Pancreas (tissue), 10 donors: ENCODE measurements around the gene TRIM16. TPM values are rescaled to one million over a fixed set of nuclear protein-coding genes. Genes with fewer than 3 reads are reported as not detected.
"Not testable (repeated sequence)": the region's sequence is repeated elsewhere in the genome, so short reads cannot be mapped to it uniquely, and the experiment has no call there.

Source experiments
- ATAC-seq, 4 donors: fragments of 200-7000 bp; cut with Tn5 transposase; one replicate each; pipeline versions ENCODE4 v1.8.0 to v1.9.1; 2020; ENCODE audit warnings: mild to moderate bottlenecking in 4 of 4, moderate library complexity in 4 of 4
- DNase-seq, 6 donors: peaks; one replicate each; pipeline ENCODE4 v3.0.0-alpha.2; 2020
- FAIRE-seq: peaks from 2 replicates; lab custom pipeline; 2012; peaks lifted over from hg19 to GRCh38; lab: Jason Lieb, UNC
- H3K27ac ChIP-seq, 4 donors: fragments of 200-600 bp; sonication (generic); 1 replicate in 3 of 4; 2 replicates in 1 of 4; pipeline versions ENCODE4 v1.5.0 to v1.8.0; 2020
- H3K27me3 ChIP-seq, 4 donors: fragments of 200-600 bp; one replicate each; pipeline ENCODE4 v1.8.0; 2021
- H3K36me3 ChIP-seq, 3 donors: fragments of 200-600 bp; sonication (generic) in 1 of 3; one replicate each; pipeline versions ENCODE4 v1.5.0 to v1.8.0; 2020 to 2021
- H3K4me1 ChIP-seq, 3 donors: fragments of 200-600 bp; one replicate each; pipeline ENCODE4 v1.8.0; 2021
- H3K4me3 ChIP-seq, 4 donors: fragments of 200-600 bp; sonication (generic) in 2 of 4; one replicate each; pipeline versions ENCODE4 v1.5.0 to v1.8.0; 2020 to 2021
- H3K9me3 ChIP-seq, 4 donors: fragments of 200-600 bp; one replicate each; pipeline ENCODE4 v1.8.0; 2021
- WGBS, 2 donors: extraction: QIAGEN DNeasy Blood & Tissue Kit; methylation state at CpG; one replicate each; pipeline ENCODE4 v1.1.7; 2013; 5-methylcytosine and 5-hydroxymethylcytosine counted together
- intact Hi-C, 3 donors: fragments of 100-400 bp; cut with DNase I; formaldehyde crosslinking; loops; one replicate each; pipeline versions ENCODE4 v1.11.1 to v1.14.2; 2022
- polyA plus RNA-seq, 2 donors: library from polyadenylated mRNA; stranded (reverse); fragments of 200-250 nt; gene quantifications; one replicate each; pipeline ENCODE4 v1.2.3, GENCODE V29; 2013
- total RNA-seq, 6 donors: library from RNA; stranded (reverse); fragmentation: NEBNext Ultra II Directional in 4 of 6; extraction: Animal tissue kit (Norgen Biotek cat#: 25700) in 4 of 6; gene quantifications; one replicate each; pipeline versions ENCODE4 v1.2.1 to v1.2.4, GENCODE V29; 2021 to 2023
- donor health status: healthy with polysubstance abuse.
- donor health status: DM: no; HTN: no; CAD: no; lungs with moderate emphysema.
- donor health status: DM: no; HTN: no; CAD: no.
- donor health status: control.
- donor health status: control.
- donor health status: Bipolar disorder and iron deficiency.
- donor health status: DM: yes; HTN: yes; CAD: no.
- donor health status: DM: no; HTN: no; CAD: no.
- donor health status: DM: no; HTN: no; CAD: no.
- donor health status: DM: yes; HTN: yes; CAD: no.

Gene TRIM16
- total and polyA plus RNA-seq, 8 donors, result 3.1 to 10.2 (median 5.9) TPM

DNA sequence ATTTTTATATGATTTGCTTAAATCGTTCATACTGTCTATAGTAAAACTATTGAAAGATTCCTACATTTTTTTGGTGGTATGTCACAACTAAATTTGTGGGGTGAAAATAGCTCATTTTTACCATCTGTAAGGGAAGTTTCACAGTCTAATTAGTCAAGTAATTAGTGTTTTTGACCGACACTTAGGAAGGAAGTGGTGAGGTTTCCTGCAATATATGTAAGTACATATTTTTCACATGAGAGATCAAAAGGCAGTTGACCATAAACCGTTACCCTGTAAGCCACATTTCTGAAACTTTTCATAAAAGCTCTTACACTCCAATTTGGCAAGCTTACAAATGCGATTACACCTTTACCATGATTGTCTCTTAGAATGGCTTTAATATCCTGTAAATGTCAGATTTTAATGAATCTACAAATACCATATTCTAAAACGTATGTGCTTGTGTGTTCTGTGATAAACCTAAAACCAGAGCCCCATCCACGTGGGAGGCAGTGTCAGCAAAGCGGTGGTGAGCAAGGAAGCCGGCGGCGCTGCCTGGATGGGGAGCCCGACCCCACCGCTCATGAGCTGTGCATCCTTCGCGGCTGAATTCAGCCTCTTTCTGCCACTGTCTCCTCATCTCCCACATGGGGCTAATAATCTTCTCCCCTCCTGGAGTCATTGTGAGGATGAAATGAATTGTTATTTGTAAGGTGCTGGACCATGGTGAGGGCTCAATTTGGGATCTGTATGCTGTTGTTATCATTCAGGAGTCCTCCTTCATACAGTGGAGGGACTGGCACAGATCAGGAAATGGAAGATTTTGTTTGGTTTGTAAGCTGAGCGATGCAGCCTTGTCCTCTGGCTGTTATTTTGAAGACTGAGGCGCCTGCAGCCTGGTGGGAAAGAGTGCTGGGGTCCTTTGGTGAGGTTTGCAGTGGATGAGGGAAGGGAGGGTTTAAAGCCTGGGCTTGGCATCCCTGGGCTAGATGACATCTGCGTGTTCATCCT, 94.3 kb downstream of the TRIM16 start:
- H3K9me3 ChIP-seq, H3K27ac ChIP-seq, ATAC-seq, H3K4me3 ChIP-seq, H3K27me3 ChIP-seq, DNase-seq, H3K36me3 ChIP-seq, intact Hi-C loops, H3K4me1 ChIP-seq, FAIRE-seq: not testable (repeated sequence)
- WGBS, 2 donors, result 67 to 73% methylated on average over 10 to 12 of the region's 17 CpGs

DNA sequence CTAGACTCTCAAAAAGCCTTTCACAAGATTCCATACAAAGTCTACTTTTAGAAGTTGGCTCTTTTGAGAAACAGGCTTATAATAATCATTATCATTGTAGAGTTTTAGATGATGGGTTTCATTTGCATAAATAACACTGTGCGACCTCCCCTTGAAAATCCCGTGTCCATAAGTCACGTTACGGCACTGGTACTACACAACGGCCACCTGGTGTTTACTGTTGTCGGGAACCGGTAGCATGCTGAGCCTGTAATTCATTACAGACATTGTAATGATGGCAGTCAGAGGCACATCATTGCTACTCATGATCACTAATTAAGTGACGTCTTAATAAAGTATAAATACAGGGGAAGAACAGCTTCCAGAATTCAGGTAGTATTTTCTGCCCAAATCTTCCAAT, 96.1 kb downstream of the TRIM16 start:
- H3K9me3 ChIP-seq, ATAC-seq, H3K4me1 ChIP-seq, intact Hi-C loops, H3K27ac ChIP-seq, H3K27me3 ChIP-seq, FAIRE-seq, H3K4me3 ChIP-seq, DNase-seq, H3K36me3 ChIP-seq: not testable (repeated sequence)
- 85 to 90% methylated on average over 8 of the region's 8 CpGs for WGBS, 2 donors

DNA sequence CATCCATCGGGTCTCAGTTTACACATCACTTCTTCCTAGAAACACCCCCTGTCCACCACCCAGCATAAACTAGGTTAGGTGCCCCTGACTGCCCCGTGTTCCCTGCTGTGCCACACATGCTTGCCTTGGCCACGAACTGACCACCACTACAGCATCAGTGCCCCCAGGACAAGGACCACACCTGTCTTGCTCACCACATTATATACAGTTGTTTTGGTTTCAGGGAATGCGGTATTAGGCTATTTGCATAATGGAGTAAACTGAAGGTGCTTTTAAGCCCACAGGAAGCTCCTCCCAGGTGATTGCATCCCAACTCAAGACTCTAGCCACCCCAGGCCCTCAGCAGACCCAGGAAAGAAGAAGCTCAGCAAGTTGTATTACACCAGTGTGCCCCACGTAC, 100.8 kb downstream of the TRIM16 start:
- H3K27ac ChIP-seq, FAIRE-seq: not testable (repeated sequence)
- WGBS, 2 donors, result 61 to 66% methylated on average over 2 to 3 of the region's 5 CpGs

DNA sequence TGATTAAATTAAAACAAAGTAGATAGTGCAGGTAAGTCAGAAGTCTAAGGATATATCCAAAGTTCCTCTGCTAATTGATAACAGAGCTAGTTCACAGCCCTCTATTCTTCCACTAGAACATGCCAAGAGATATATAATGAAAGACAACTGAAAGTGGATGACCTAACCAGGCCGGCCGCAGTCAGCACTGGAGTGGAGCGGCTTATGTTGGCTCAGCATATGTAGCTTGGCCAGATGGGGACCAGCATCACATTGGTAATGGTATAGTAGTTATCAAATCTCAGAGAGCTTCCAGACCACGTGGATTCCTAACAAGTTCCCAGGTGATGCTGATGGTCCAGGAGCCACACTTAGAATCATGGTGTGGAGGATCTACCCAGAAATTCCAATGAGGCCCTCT, 102.6 kb downstream of the TRIM16 start:
- H3K27ac ChIP-seq, H3K4me3 ChIP-seq, intact Hi-C loops, ATAC-seq, DNase-seq, H3K27me3 ChIP-seq, FAIRE-seq, H3K9me3 ChIP-seq, H3K36me3 ChIP-seq, H3K4me1 ChIP-seq: not testable (repeated sequence)
- whole genome bisulfite sequencing, 2 donors, result 84 to 100% methylated on average over 1 to 4 of the region's 4 CpGs

More for the DNA sequence above, 100.8 kb downstream of the TRIM16 start:
- H3K9me3 ChIP-seq, ATAC-seq, H3K36me3 ChIP-seq, intact Hi-C loops, H3K27me3 ChIP-seq, H3K4me1 ChIP-seq, DNase-seq, H3K4me3 ChIP-seq: not testable (repeated sequence)

Other genes starting within 250 kb of the TRIM16 start
- gene CDRT4, start 216.7 kb downstream of the TRIM16 start, total RNA-seq, result 10 to 100 TPM in 1 of 6 donors, 1 to 10 TPM in 5; 1.8 to 10.3 (median 6.2) TPM
- 10 to 100 TPM; 20.9 to 31.6 TPM for gene CDRT4, start 216.7 kb downstream of the TRIM16 start, polyA plus RNA-seq
- gene TVP23C, start 120.8 kb downstream of the TRIM16 start, total RNA-seq, result 10 to 100 TPM in 2 of 6 donors, 1 to 10 TPM in 4; 5.3 to 16.8 (median 8.5) TPM
- 1 to 10 TPM; 7.0 to 7.3 TPM for gene TVP23C, start 120.8 kb downstream of the TRIM16 start, polyA plus RNA-seq
- gene FBXW10B, start 64.6 kb downstream of the TRIM16 start, total RNA-seq, result under 1 TPM in 5 of 6 donors, not detected in 1; 0.14 to 0.61 (median 0.28) TPM
- 1 to 10 TPM in 1 of 2 donors, under 1 TPM in 1; 0.53 to 1.4 TPM for gene FBXW10B, start 64.6 kb downstream of the TRIM16 start, polyA plus RNA-seq
- 10 to 100 TPM in 1 of 6 donors, 1 to 10 TPM in 5; 3.0 to 11.1 (median 5.6) TPM for gene ZNF286A, start 15.4 kb upstream of the TRIM16 start, total RNA-seq
- 1 to 10 TPM; 3.5 to 5.3 TPM for gene ZNF286A, start 15.4 kb upstream of the TRIM16 start, polyA plus RNA-seq
- not detected for gene TBC1D26, start 48.0 kb upstream of the TRIM16 start, total RNA-seq
- gene TBC1D26, start 48.0 kb upstream of the TRIM16 start, polyA plus RNA-seq, result under 1 TPM in 1 of 2 donors, not detected in 1; 0.38 TPM